A549 (cell line): Measurements from ENCODE around the gene TACC3.

Experiments used
- E2F6 ChIP-seq: IDR thresholded peaks from 2 replicates; pipeline ENCODE4 v1.6.1; 2012; ENCODE audit warnings: low read depth, borderline replicate concordance
- ESRRA ChIP-seq: fragments of 150-350 bp; IDR thresholded peaks from 2 replicates; pipeline ENCODE4 v1.6.1; 2014; ENCODE audit warnings: mild to moderate bottlenecking, low read length, borderline replicate concordance
- MAFK ChIP-seq: fragments of 450-650 bp; IDR thresholded peaks from 2 replicates; pipeline ENCODE4 v1.6.1; 2014; ENCODE audit not compliant: partially characterized antibody
- POLR2A ChIP-seq: IDR thresholded peaks from 2 replicates; pipeline ENCODE4 v1.6.1; 2012; ENCODE audit warnings: mild to moderate bottlenecking, low read length
- POLR2AphosphoS2 ChIP-seq: conservative IDR thresholded peaks from 2 replicates; pipeline ENCODE4 v1.6.1; 2012; ENCODE audit warnings: low read length, improper control_type of control experiment, inconsistent platforms
- RFX5 ChIP-seq: fragments of 450-650 bp; IDR thresholded peaks from 2 replicates; pipeline ENCODE4 v1.7.1; 2014; ENCODE audit warnings: antibody characterized with exemption, mild to moderate bottlenecking, moderate library complexity

DNA sequence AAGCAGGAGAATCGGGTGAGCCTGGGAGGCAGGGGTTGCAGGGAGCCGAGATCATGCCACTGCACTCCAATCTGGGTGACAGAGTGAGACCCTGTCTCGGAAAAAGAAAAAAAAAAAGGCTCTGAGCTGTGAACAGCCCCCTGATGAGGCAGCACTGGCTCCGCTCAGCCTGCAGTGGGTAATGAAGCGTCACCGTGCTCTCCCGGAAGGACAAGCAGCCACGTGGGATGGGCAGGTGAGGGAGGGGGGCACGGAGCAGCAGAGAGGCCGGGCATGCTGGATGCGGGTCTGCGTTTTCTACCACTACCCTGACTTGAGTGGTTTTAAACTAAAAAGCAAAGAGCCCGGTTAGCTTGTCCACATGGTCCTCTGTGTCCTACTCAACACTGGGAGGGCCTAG, 15.5 kb downstream of the TACC3 start:
- no peak for TF ChIP-seq ESRRA
- TF ChIP-seq POLR2A: no peak
- TF ChIP-seq RFX5: no peak
- TF ChIP-seq MAFK: no peak
- no peak for TF ChIP-seq E2F6
- TF ChIP-seq POLR2AphosphoS2: no peak
